Activated naive CD4-positive, alpha-beta T cell (primary cell): ENCODE results near the gene NR3C1.

Experiments used
- DNase-seq, 4 experiments: peaks; one replicate each; lab custom pipeline; 2025; lab: John Stamatoyannopoulos, UW

NR3C1 gene

GRCh38 chr5:143309661-143310431 is 93.6 kb downstream of the NR3C1 start:
- DNase-seq: no peak

- DNase-seq: no peak
Observed at GRCh38 chr5:143308731-143309130, 94.8 kb downstream of the NR3C1 start.

GRCh38 chr5:143306040-143306439 is 97.4 kb downstream of the NR3C1 start:
- DNase-seq: no peak

DNA sequence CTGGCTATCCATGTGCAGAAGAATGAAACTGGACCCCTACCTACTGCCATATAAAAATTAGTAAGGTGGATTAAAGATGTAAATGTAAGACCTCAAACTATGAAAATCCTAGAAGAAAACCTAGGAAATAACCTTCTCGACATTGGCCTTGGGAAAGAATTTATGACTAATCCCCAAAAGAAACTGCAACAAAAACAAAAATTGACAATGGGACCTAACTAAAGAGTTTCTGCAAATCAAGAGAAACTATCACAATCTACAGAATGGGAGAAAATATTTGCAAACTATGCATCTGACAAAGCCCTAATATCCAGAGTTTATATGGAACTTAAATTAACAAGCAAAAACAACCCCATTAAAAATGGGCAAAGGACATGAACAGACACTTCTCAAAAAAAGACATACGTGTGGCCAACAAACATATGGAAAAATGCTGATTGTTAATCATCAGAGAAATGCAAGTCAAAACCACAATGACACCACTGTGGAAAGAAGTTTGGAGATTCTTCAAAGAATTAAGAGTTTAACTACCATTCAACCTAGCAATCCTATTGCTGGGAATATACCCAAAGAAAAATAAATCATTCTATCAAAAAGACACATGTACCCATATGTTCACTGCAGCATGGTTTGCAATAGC is 98.5 kb downstream of the NR3C1 start:
- DNase-seq: no peak

DNA sequence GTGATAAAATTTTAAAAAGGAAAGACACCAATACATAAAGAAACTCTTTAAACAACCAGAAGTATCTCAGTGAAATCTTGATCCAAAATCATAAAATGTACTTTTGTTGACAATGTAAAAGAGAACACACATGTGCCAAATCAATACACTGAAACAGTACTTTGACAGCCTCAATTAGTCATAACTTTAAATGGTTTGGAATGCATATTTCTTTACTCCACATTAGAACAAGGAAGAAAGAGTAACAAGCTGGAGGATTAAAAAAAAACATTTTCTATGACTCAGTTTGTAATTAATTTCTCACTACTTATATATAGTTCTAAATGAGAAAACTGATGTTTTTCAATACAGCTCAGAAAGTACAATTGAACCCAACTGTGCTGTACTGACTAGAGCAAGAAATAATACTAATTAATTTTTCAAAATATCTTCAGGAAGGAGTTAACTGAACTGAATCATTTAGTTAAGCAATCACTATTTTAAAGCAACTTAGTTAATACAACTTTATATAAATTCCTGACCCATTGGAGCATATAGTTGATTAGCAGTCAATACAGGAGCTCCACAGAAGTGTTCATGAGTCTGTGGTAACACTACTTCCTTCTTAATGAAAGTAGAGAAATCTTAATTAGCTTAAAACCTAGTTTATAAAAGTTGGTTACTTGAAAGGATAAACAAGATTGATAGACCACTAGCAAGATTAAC is 101.0 kb downstream of the NR3C1 start:
- no peak for DNase-seq

DNA sequence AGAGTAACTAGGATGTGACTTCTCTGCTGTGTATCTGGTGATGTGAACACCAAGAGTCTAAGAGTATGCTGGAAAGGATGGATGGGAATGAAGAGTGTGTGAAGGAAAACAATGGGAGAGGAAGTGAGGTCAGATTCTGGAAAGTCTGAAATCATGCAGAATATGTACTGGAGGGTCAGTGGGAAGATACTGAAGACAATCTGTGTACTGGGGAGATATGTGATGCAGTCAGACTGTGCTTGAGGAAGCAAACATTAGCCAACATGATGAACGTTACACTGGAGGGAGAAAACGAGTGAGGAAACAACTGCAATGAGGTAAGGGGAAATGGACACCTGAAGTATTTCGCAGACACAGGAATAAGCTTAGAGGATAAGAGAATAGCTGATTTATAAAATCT is 105.7 kb downstream of the NR3C1 start:
- no peak for DNase-seq

DNA sequence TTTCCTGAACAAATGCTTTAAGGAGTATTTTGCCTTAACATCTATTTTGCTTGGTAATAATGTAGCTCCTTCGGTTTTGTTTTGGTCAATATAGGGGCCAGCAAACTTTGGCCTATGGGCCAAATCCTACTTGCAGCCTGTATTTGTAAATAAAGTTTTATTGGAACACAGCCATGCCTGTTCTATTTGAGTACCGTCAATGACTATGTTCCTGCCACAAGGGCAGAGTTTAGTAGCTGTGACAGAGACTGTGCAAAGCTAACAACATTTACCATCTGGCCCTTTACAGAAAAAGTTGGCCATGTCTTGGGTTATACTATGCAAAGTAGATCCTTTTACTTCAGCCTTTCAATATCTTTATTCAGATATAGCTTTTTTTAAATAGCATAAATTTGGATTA is 113.4 kb downstream of the NR3C1 start:
- no peak for DNase-seq

- DNase-seq: no peak
Observed at GRCh38 chr5:143284521-143284920, 119.0 kb downstream of the NR3C1 start.

GRCh38 chr5:143284002-143284401 is 119.5 kb downstream of the NR3C1 start:
- no peak for DNase-seq

- no peak for DNase-seq
Observed at GRCh38 chr5:143281226-143281625, 122.3 kb downstream of the NR3C1 start.

DNA sequence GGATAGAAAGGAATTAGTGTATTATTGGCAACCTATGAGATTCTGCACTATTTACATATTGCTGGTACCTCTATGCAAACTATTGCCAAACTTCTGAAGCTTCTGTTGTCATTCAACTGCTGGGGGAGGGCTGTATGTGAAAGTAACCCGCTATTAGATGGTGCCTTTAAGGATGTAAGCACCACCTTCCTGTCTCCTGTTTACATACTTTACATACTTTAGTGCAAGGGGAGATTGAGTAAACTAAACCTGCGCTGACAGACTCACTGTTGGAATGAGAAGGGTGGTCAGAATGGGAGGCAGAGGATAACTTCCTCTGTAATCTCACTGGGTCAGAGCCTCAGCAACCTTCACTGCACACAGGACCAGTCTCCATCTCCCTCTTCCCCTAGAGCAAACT is 123.8 kb downstream of the NR3C1 start:
- no peak for DNase-seq

GRCh38 chr5:143277536-143277935 is 126.0 kb downstream of the NR3C1 start:
- DNase-seq: no peak

DNA sequence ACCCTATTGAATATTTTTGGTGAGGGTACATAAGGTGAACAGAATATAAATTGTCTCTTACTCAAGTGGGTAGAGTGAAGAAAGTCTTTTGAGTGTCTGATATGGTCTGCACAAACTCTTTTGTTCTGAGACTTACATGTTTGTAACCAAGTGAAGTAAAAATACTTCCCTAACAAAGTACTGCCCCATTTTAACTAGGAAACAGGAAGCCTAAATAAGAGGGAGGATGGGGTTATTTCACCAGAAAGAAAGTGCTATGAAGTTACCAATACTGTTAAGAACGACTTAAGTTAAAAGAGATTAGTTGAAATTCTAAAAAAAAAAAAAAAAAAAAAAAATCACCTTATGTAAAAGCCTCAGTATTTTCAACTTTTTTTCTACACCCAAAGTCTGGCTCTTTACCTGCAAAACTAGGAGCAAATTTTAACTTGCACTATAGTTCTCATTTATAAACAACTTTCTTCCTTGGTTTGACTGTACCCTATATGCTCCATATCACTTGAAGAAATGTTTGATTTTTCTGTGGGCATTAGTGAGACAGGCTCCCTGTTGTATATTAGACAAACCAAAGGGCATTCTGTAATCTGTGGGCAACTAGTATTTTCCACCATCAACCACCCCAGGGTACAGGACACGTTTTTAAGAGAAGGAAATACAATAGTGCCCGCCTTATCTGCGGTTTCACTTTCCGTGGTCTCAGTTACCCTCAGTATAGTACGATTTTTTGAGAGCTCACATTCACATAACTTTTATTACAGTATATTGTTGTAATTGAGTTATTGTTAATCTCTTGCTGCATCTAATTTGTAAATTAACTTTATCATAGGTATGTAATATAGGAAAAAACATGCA is 127.7 kb downstream of the NR3C1 start:
- DNase-seq: no peak

DNA sequence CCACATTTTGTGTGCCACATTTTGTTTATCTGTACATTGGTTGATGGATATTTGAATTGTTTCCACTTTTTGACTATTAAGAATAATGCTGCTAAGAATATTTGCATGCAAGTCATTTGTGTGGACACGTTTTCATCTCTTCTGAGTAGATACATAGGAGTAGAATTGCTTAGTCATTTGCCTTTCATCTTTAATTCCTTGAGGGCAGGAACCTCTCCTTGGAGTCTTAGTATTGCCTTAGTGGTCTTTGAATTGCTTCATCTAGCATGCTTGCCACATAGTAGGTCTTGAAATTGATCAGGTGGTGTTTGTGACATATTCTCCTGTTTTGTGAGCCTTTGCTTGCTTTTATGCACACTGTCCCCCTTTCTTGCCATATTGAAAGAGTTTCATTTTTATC is 128.5 kb downstream of the NR3C1 start:
- no peak for DNase-seq

DNA sequence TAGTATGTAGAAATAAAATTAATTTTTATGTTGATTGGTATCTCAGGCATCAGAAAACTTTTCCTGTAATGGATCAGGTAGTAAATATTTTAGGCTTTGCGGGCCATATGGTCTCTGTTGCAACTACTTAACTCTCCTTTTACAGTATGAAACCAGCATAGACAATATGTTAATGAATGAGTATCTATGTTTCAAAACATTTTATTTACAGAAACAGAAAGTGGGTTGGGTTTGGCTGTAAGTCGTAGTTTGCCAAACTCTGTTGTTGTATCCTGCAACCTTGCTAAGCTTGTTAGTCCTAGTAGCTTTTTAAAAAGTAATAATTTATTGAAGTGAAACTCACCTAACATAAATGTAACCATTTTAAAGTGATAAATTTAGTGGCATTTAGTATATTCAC is 132.1 kb downstream of the NR3C1 start:
- DNase-seq: no peak

DNA sequence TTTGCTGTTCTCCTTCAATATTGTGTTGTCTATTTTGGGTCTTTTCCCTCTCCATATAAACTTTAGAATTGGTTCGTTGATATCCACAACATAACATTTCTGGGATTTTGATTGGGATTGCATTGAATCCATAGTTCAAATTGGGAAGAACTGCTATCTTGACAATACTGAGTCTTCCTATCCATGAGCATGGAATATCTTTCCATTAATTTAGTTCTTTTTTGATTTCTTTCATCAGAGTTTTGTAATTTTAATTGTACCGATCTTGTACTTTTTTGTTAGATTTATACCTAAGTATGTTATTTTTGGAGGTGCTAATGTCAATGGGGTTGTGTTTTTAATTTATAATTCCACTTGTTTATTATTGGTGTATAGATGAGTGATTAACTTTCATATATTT is 135.1 kb downstream of the NR3C1 start:
- no peak for DNase-seq

- DNase-seq: no peak
Observed at GRCh38 chr5:143267186-143267585, 136.3 kb downstream of the NR3C1 start.

GRCh38 chr5:143265995-143266394 is 137.5 kb downstream of the NR3C1 start:
- DNase-seq: no peak

DNA sequence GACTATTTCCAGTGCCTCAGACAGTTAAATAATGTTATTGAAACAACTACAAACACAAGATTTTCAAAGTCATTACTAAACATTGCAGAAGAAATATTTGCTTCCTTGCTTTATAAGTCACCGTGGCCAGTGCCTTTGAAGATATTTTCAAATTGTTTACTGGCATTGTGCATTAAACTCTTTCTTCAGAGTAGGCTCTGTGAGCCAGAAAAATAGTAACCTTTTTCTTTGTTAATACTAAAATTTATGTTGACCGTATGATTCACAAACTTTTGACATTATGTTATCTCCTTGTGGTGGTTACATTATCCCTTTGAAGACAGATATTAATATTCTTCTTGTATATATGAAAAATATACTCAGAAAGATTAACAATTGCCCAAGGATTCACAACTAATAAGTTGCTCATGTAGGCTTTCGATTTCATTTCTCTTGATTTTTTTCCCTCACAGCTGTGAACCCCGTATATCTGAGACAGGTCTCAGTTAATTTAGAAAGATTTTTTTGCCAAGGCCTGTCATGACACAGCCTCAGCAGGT is 140.1 kb downstream of the NR3C1 start:
- no peak for DNase-seq

- DNase-seq: no peak
Observed at GRCh38 chr5:143262393-143263174, 140.9 kb downstream of the NR3C1 start.

DNA sequence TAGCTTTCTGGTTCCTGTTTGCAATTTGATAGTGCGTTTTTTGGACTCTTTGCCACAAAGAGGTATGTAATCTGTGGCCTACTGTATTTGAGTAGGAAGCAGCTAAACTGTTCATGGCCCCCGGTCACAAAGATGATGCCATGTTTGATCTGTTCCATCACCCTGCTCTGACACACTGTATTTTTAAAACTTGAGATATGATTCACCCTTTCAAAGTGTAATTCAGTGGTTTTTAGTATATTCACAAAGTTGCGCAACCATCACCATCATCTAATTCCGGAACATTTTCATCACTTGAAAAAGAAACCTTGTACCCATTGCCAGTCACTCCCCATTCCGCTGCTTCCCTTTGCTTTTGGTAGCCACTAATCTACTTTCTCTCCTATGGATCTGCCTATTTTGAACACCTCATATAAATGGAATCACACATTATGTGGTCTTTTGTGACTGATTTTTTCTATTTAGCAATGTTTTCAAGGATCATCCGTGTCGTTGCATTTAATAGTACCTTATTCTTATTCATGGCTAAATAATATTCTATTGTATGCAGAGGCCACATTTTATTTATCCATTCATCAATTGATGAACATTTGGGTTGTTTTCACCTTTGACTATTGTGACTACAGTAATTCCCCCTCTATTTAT is 141.6 kb downstream of the NR3C1 start:
- no peak for DNase-seq
